Nephron progenitor cell (in vitro differentiated cells): ENCODE measurements around the gene SNX8.
A peak's percentile ranks its signal among the peaks of the same experiment; 100 is the strongest.

Experiments
- DNase-seq: peaks from one replicate; pipeline ENCODE4 v3.0.0; 2021
- H3K27ac Mint-ChIP-seq: 2 replicates; pipeline ENCODE4 v1.8.0; 2021; ENCODE audit warnings: mild to moderate bottlenecking, moderate library complexity, mixed read lengths
- H3K27me3 Mint-ChIP-seq: 2 replicates; pipeline ENCODE4 v1.8.0; 2021; ENCODE audit warnings: mild to moderate bottlenecking, low read depth, mixed read lengths; ENCODE audit not compliant: poor library complexity
- H3K36me3 Mint-ChIP-seq: 2 replicates; pipeline ENCODE4 v1.8.0; 2021; ENCODE audit warnings: low read depth, mixed read lengths
- H3K4me1 Mint-ChIP-seq: 2 replicates; pipeline ENCODE4 v1.8.0; 2021; ENCODE audit warnings: mixed read lengths
- H3K4me3 Mint-ChIP-seq: 2 replicates; pipeline ENCODE4 v1.8.0; 2021; ENCODE audit warnings: mild to moderate bottlenecking, moderate library complexity, mixed read lengths
- H3K9me3 Mint-ChIP-seq: 2 replicates; pipeline ENCODE4 v1.8.0; 2021; ENCODE audit warnings: mild to moderate bottlenecking, moderate library complexity, mixed read lengths
- TF ChIP-seq, protein P1 (sequence below): fragments of 200-600 bp; sonication (generic); IDR thresholded peaks from 2 replicates; pipeline ENCODE4 v1.5.0; 2021; ENCODE audit warnings: antibody characterized with exemption

Gene SNX8

DNA sequence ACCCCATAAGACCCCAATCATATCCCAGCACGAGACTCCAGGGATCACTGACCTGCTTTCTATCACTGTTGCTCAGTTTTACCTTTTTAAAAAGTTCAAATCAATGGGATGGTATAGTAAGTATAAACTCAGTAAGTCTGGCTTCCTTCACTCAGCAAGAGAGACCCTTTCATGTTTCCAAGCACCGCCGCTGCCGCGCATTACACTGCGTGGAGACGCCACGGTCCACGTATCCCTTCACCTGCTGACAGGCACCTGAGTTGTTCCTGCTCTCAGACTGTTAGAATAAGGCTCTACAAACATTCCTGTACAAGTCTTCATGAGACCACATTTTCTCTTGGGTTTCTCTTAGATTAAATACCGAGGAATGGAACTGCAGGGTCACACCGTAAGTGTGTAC lies 109.8 kb downstream of the SNX8 start:
- Mint-ChIP-seq H3K9me3 (no peaks in the 10 kb centered on the region), H3K4me1 (peaks cover 37% of the 10 kb centered on the region), H3K4me3 (no peak overlapping the region), H3K36me3 (peaks cover 35% of the 10 kb centered on the region), H3K27me3 (no peaks in the 10 kb centered on the region), H3K27ac (no peak overlapping the region)
- TF ChIP-seq, protein P1, sequence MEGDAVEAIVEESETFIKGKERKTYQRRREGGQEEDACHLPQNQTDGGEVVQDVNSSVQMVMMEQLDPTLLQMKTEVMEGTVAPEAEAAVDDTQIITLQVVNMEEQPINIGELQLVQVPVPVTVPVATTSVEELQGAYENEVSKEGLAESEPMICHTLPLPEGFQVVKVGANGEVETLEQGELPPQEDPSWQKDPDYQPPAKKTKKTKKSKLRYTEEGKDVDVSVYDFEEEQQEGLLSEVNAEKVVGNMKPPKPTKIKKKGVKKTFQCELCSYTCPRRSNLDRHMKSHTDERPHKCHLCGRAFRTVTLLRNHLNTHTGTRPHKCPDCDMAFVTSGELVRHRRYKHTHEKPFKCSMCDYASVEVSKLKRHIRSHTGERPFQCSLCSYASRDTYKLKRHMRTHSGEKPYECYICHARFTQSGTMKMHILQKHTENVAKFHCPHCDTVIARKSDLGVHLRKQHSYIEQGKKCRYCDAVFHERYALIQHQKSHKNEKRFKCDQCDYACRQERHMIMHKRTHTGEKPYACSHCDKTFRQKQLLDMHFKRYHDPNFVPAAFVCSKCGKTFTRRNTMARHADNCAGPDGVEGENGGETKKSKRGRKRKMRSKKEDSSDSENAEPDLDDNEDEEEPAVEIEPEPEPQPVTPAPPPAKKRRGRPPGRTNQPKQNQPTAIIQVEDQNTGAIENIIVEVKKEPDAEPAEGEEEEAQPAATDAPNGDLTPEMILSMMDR = no peak
- DNase-seq = no peak

DNA sequence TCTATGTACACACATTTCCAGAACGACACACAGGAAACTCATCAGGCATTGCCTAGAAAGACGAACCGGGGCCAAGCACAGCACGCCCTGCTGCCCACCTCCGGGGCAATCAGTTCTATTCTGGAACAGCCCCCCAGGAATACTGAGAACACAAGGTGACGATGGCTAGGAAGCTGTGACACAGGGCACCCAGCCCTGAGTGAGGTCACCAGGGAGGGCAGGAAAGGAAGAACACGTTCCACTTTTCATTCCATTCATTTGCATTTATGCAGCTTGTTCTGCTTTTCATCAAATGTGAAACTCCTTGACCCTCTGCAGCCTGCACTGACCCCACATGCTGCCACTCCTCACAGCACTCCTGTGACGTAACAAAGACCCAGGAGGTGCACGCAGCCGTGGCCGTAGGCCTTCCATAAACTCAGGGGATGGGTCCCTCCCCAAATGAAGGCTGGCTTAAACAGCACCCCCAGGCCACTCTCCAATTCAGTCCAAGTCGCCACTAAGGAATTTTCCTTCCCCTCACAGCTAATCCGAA lies 110.4 kb downstream of the SNX8 start:
- Mint-ChIP-seq H3K9me3 (no peaks in the 10 kb centered on the region), H3K4me3 (no peak overlapping the region), H3K36me3 (peaks cover 32% of the 10 kb centered on the region), H3K27me3 (no peaks in the 10 kb centered on the region), H3K4me1 (peaks cover 34% of the 10 kb centered on the region), H3K27ac (peak overlapping the region; percentile 65)
- TF ChIP-seq, protein P1 = no peak
- no peak for DNase-seq

DNA sequence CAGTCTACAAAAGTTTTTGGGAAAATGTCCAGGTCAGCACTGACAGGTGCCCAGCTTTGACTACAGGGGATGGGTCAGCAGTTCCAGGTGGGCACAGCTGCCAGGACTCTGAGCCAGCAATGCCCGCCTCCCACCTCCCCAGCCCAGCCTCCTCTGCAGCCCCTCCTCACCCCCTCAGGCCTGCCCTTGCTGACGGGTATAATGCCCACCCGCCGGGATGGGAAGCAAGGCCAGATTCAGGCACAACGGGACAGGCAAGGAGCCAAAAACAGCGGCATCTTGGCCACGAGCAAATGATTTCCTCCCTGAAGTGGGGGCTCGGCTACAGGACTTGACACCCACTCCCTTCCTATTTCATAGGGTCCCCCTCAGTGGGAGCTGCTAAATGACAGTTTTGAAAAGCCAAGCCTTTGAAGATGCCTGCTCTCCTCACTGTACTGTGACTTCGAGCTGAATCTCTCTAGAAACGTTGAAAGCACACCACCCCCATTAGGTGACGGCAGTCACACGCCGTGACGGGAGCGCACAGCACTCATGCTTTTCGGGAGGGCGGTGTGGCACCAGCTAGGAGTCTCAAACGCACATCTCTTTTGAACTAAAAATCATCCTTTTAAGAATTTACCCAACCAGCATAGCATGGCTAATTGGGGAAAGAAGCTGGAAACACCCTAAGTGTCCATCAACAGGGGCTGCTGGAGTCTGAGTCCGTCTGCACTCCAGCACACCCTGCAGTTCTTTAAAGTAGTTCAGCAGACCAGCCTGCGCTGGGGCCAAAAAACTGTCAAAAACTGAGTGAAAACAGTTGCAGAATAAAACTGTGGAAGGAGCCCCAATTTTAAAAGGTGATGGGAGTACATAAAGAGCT lies 111.1 kb downstream of the SNX8 start:
- no peak for DNase-seq
- Mint-ChIP-seq H3K4me3 (no peak overlapping the region), H3K36me3 (peaks cover 26% of the 10 kb centered on the region), H3K27ac (no peak overlapping the region), H3K9me3 (no peaks in the 10 kb centered on the region), H3K27me3 (no peaks in the 10 kb centered on the region), H3K4me1 (peaks cover 27% of the 10 kb centered on the region)
- TF ChIP-seq, protein P1 = no peak

DNA sequence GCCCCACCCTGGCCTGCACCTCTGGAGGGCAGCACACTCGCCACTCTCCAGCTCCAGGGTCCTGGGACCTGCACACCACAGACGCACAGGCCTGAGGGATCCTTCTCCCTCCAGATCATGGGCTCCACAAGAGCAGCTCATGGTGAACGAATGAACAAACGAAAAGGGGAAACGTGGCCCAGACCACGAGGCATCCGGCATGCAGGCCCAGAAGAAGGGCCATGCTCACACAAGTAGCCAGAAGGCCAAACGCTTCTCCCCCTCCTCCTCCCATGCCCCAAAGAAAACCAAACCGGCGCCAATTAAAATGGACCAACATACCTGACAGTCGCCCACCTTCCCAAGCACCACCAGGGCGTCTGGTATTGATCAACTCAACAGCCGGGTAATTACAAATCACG lies 111.9 kb downstream of the SNX8 start:
- H3K27me3 Mint-ChIP-seq = no peaks in the 10 kb centered on the region
- TF ChIP-seq, protein P1 = no peak
- H3K36me3 Mint-ChIP-seq = peaks cover 24% of the 10 kb centered on the region
- H3K4me3 Mint-ChIP-seq = no peak overlapping the region
- no peak for DNase-seq
- H3K9me3 Mint-ChIP-seq = no peaks in the 10 kb centered on the region
- H3K4me1 Mint-ChIP-seq = peaks cover 20% of the 10 kb centered on the region
- no peak overlapping the region for H3K27ac Mint-ChIP-seq
